Measurements from ENCODE around the gene MR1.

MR1 gene

GRCh38 chr1:181086091-181086490 lies 52.3 kb downstream of the MR1 start:
- peak overlapping the region in 1 of 11 experiments; percentile 96; a peak in 1 of 22 replicates for H3K27ac ChIP-seq
- peaks cover 28 to 51% (median 33%) of the 10 kb centered on the region in 10 experiments for H3K4me1 ChIP-seq
- peak overlapping the region in 1 of 11 experiments; percentile 89; a peak in 1 of 22 replicates for H3K4me2 ChIP-seq
- TF ChIP-seq Cebpa-rat (IDR thresholded peaks at IDR 0.05): no peak
- H3K9ac ChIP-seq: no peak overlapping the region
- H3K36me3 ChIP-seq: peaks cover 0 to 3% (median 0%) of the 10 kb centered on the region in 11 experiments; a peak in 4 of 22 replicates
- no peak overlapping the region for H3K4me3 ChIP-seq
- no peaks in the 10 kb centered on the region for H3K27me3 ChIP-seq
- H3K9me3 ChIP-seq (replicated peaks in 1 of 11): no peaks in the 10 kb centered on the region
- peaks cover 24 to 26% (median 25%) of the 10 kb centered on the region in 11 experiments for H4K20me1 ChIP-seq

- Histone ChIP-seq H3K27me3 (no peaks in the 10 kb centered on the region), H4K20me1 (peaks cover 33 to 34% (median 33%) of the 10 kb centered on the region in 11 experiments), H3K4me1 (peaks cover 29 to 57% (median 37%) of the 10 kb centered on the region in 10 experiments), H3K9me3 (replicated peaks in 1 of 11) (no peaks in the 10 kb centered on the region), H3K36me3 (peaks cover 0 to 11% (median 3%) of the 10 kb centered on the region in 11 experiments; a peak in 9 of 22 replicates), H3K9ac (peak overlapping the region in 4 of 11 experiments; percentile 19 to 97 (median 47); a peak in 6 of 22 replicates), H3K27ac (peak overlapping the region in 4 of 11 experiments; percentile 59 to 96 (median 82); a peak in 9 of 22 replicates), H3K4me3 (no peak overlapping the region), H3K4me2 (peak overlapping the region in 9 of 11 experiments; percentile 77 to 95 (median 88); a peak in 17 of 22 replicates)
- TF ChIP-seq Cebpa-rat (IDR thresholded peaks at IDR 0.05): no peak
Observed at GRCh38 chr1:181086926-181087325, 53.1 kb downstream of the MR1 start.

GRCh38 chr1:181087400-181087901 lies 53.7 kb downstream of the MR1 start:
- peak overlapping the region in 4 of 11 experiments; percentile 19 to 97 (median 71); a peak in 7 of 22 replicates for H3K9ac ChIP-seq

GRCh38 chr1:181088079-181089016 lies 54.6 kb downstream of the MR1 start, which contains the start of gene IER5:
Gene IER5 (plus strand): TSS chr1:181088700. CDS start chr1:181088903, 203 bp downstream.
- H3K4me1 ChIP-seq: peaks cover 39 to 71% (median 47%) of the 10 kb centered on the region in 10 experiments
- peak within 1 kb of the TSS; percentile 78 to 96 (median 92) for H3K27ac ChIP-seq
- H4K20me1 ChIP-seq: peaks cover 47 to 48% (median 48%) of the 10 kb centered on the region in 11 experiments
- H3K9me3 ChIP-seq (replicated peaks in 1 of 11): no peaks in the 10 kb centered on the region
- H3K36me3 ChIP-seq: peaks cover 5 to 25% (median 17%) of the 10 kb centered on the region in 11 experiments; a peak in 15 of 22 replicates
- TF ChIP-seq Cebpa-rat (IDR thresholded peaks at IDR 0.05): no peak
- H3K9ac ChIP-seq: peak within 1 kb of the TSS; percentile 90 to 97 (median 93)
- no peaks in the 10 kb centered on the region for H3K27me3 ChIP-seq
- peak within 1 kb of the TSS; percentile 86 to 98 (median 96) for H3K4me3 ChIP-seq
- peak within 1 kb of the TSS; percentile 78 to 95 (median 89) for H3K4me2 ChIP-seq

More at GRCh38 chr1:181087400-181087901, 53.7 kb downstream of the MR1 start:
- Histone ChIP-seq H3K27me3 (no peaks in the 10 kb centered on the region), H3K4me1 (peaks cover 34 to 62% (median 42%) of the 10 kb centered on the region in 10 experiments), H3K27ac (peak overlapping the region in 5 of 11 experiments; percentile 59 to 96 (median 92); a peak in 10 of 22 replicates), H3K9me3 (replicated peaks in 1 of 11) (no peaks in the 10 kb centered on the region), H4K20me1 (peaks cover 38 to 39% (median 39%) of the 10 kb centered on the region in 11 experiments), H3K36me3 (peaks cover 0 to 16% (median 9%) of the 10 kb centered on the region in 11 experiments; a peak in 13 of 22 replicates), H3K4me3 (peak overlapping the region in 1 of 10 experiments; percentile 96; a peak in 2 of 20 replicates), H3K4me2 (peak overlapping the region; percentile 77 to 95 (median 89))
- TF ChIP-seq Cebpa-rat (IDR thresholded peaks at IDR 0.05): no peak

- no peak for TF ChIP-seq Cebpa-rat (IDR thresholded peaks at IDR 0.05)
- peak overlapping the region; percentile 86 to 98 (median 96) for H3K4me3 ChIP-seq
- H3K4me1 ChIP-seq: peaks cover 39 to 72% (median 46%) of the 10 kb centered on the region in 10 experiments
- H4K20me1 ChIP-seq: peaks cover 50 to 56% (median 55%) of the 10 kb centered on the region in 11 experiments
- no peaks in the 10 kb centered on the region for H3K27me3 ChIP-seq
- H3K9me3 ChIP-seq (replicated peaks in 1 of 11): no peaks in the 10 kb centered on the region
- H3K4me2 ChIP-seq: peak overlapping the region; percentile 78 to 91 (median 89)
- peak overlapping the region; percentile 90 to 97 (median 93) for H3K9ac ChIP-seq
- peaks cover 5 to 32% (median 24%) of the 10 kb centered on the region in 11 experiments; a peak in 17 of 22 replicates for H3K36me3 ChIP-seq
- peak overlapping the region; percentile 78 to 96 (median 92) for H3K27ac ChIP-seq
Observed at GRCh38 chr1:181089017-181089675, 55.4 kb downstream of the MR1 start.

- peaks cover 42 to 71% (median 45%) of the 10 kb centered on the region in 10 experiments for H3K4me1 ChIP-seq
- H4K20me1 ChIP-seq: peaks cover 55 to 64% (median 63%) of the 10 kb centered on the region in 11 experiments
- H3K27ac ChIP-seq: peak overlapping the region; percentile 78 to 96 (median 92)
- H3K9ac ChIP-seq: peak overlapping the region; percentile 90 to 97 (median 93)
- no peaks in the 10 kb centered on the region for H3K9me3 ChIP-seq (replicated peaks in 1 of 11)
- peak overlapping the region; percentile 86 to 98 (median 96) for H3K4me3 ChIP-seq
- no peak for TF ChIP-seq Cebpa-rat (IDR thresholded peaks at IDR 0.05)
- H3K4me2 ChIP-seq: peak overlapping the region; percentile 78 to 91 (median 89)
- H3K36me3 ChIP-seq: peaks cover 11 to 38% (median 32%) of the 10 kb centered on the region in 11 experiments; a peak in 17 of 22 replicates
- H3K27me3 ChIP-seq: no peaks in the 10 kb centered on the region
Observed at GRCh38 chr1:181089676-181090544, 56.1 kb downstream of the MR1 start.

- Histone ChIP-seq H3K27ac (peak overlapping the region; percentile 78 to 96 (median 92); a peak in 21 of 22 replicates), H3K9me3 (replicated peaks in 1 of 11) (no peaks in the 10 kb centered on the region), H3K36me3 (peaks cover 12 to 41% (median 34%) of the 10 kb centered on the region in 11 experiments; a peak in 17 of 22 replicates), H3K27me3 (no peaks in the 10 kb centered on the region), H3K4me3 (peak overlapping the region; percentile 86 to 98 (median 96)), H3K9ac (peak overlapping the region; percentile 90 to 97 (median 93)), H4K20me1 (peaks cover 63 to 71% (median 71%) of the 10 kb centered on the region in 11 experiments), H3K4me2 (peak overlapping the region; percentile 78 to 91 (median 89)), H3K4me1 (peaks cover 50 to 73% (median 53%) of the 10 kb centered on the region in 10 experiments)
- no peak for TF ChIP-seq Cebpa-rat (IDR thresholded peaks at IDR 0.05)
Observed at GRCh38 chr1:181090641-181091126, 56.9 kb downstream of the MR1 start.
